HCT116 (cell line): Measurements from ENCODE around the gene USP47. TPM values are rescaled to one million over a fixed set of nuclear protein-coding genes. Genes with fewer than 3 reads are reported as not detected.

Experiments
- ATAC-seq: fragments of 200-7000 bp; cut with Tn5 transposase; 2 replicates; pipeline ENCODE4 v1.9.1; 2020; ENCODE audit warnings: mild to moderate bottlenecking, moderate library complexity
- BruUV-seq: library from RNA; stranded (reverse); fragments of 400-500 nt; replicated peaks from 2 replicates; lab custom pipeline; 2021; lab: Mats Ljungman, UMichigan
- CTCF ChIA-PET: fragments of 300-600 bp; sonication (Branson Sonifier 250); formaldehyde crosslinking; loops from one replicate; lab custom pipeline; 2021; ENCODE audit warnings: antibody characterized with exemption; lab: Charles Lee
- POLR2A ChIA-PET: fragments of 300-600, 350-600 bp; sonication (Branson Sonifier 250); formaldehyde crosslinking; loops from one replicate; lab custom pipeline; 2021; ENCODE audit warnings: antibody characterized with exemption; lab: Charles Lee
- RAD21 ChIA-PET, 2 experiments: fragments of 300-600 bp; sonication (Branson Sonifier 250); formaldehyde crosslinking; loops; one replicate each; lab custom pipeline; 2023; ENCODE audit warnings: low total read pairs in 2 of 2; ENCODE audit not compliant: uncharacterized antibody in 2 of 2, unreplicated experiment in 2 of 2, low non-redundant PET in 1 of 2; lab: Charles Lee
- DNase-seq: peaks from one replicate; pipeline ENCODE4 v3.0.0-alpha.2; 2010; ENCODE audit warnings: low read depth, low spot score
- H2AFZ ChIP-seq: fragments of 200-600 bp; shearing (Covaris generic), sonication (generic); 2 replicates; pipeline ENCODE4 v1.6.1; 2017; ENCODE audit warnings: low read depth, mixed run types, mixed read lengths, antibody characterized with exemption, low read length; ENCODE audit not compliant: poor library complexity, severe bottlenecking
- H3K27ac ChIP-seq: 2 replicates; pipeline ENCODE4 v1.5.1; 2012; ENCODE audit warnings: low read depth, low read length
- H3K27me3 ChIP-seq: fragments of 200-600 bp; sonication (generic); 2 replicates; pipeline ENCODE4 v1.6.1; 2016; ENCODE audit warnings: mixed run types, low read length, mixed read lengths; ENCODE audit not compliant: insufficient read depth
- H3K36me3 ChIP-seq, 2 experiments: fragments of 200-500 bp in 1 of 2; fragments of 200-600 bp in 1 of 2; sonication (Bioruptor generic) in 1 of 2; sonication (generic) in 1 of 2; 2 replicates each; pipeline versions ENCODE4 v1.5.1 to v1.6.1; 2014 to 2016; ENCODE audit warnings: low read length in 2 of 2, inconsistent platforms in 1 of 2, mixed read lengths in 1 of 2, mixed run types in 1 of 2; ENCODE audit not compliant: insufficient read depth in 2 of 2, control insufficient read depth in 1 of 2
- H3K4me1 ChIP-seq, 2 experiments: fragments of 200-600 bp in 1 of 2; sonication (generic) in 1 of 2; 2 replicates each; pipeline versions ENCODE4 v1.5.1 to v1.6.1; 2012 to 2017; ENCODE audit warnings: low read length in 2 of 2, inconsistent platforms in 1 of 2, mild to moderate bottlenecking in 1 of 2, mixed read lengths in 1 of 2, mixed run types in 1 of 2, moderate library complexity in 1 of 2; ENCODE audit not compliant: insufficient read depth in 2 of 2, control insufficient read depth in 1 of 2
- H3K4me2 ChIP-seq: fragments of 200-600 bp; sonication (generic); 2 replicates; pipeline ENCODE4 v1.6.1; 2017; ENCODE audit warnings: mixed run types, low read length, mixed read lengths
- H3K4me3 ChIP-seq, 2 experiments: fragments of 200-600 bp in 1 of 2; sonication (generic) in 1 of 2; replicated peaks in 1 of 2; 2 replicates each; pipeline ENCODE4 v1.5.1; 2011 to 2016; ENCODE audit warnings: low read length in 2 of 2, control low read depth in 1 of 2, low read depth in 1 of 2, mild to moderate bottlenecking in 1 of 2, mixed read lengths in 1 of 2, mixed run types in 1 of 2
- H3K79me2 ChIP-seq: fragments of 200-600 bp; sonication (generic); 2 replicates; pipeline ENCODE4 v1.6.1; 2017; ENCODE audit warnings: mild to moderate bottlenecking, mixed run types, low read length, moderate library complexity, mixed read lengths; ENCODE audit not compliant: insufficient read depth
- H3K9ac ChIP-seq: fragments of 200-600 bp; sonication (generic); 2 replicates; pipeline ENCODE4 v1.6.1; 2016; ENCODE audit warnings: low read length, mixed read lengths
- H3K9me2 ChIP-seq: fragments of 200-600 bp; sonication (generic), shearing (Covaris generic); 2 replicates; pipeline ENCODE4 v1.6.1; 2017; ENCODE audit warnings: mixed run types, mild to moderate bottlenecking, moderate library complexity; ENCODE audit not compliant: insufficient read depth
- H3K9me3 ChIP-seq, 2 experiments: fragments of 200-500 bp in 1 of 2; fragments of 200-600 bp in 1 of 2; sonication (Bioruptor generic) in 1 of 2; sonication (generic) in 1 of 2; 2 replicates each; pipeline ENCODE4 v1.6.1; 2014 to 2017; ENCODE audit warnings: low read length in 2 of 2, mixed read lengths in 2 of 2, inconsistent platforms in 1 of 2, low read depth in 1 of 2, mild to moderate bottlenecking in 1 of 2, mixed run types in 1 of 2, moderate library complexity in 1 of 2; ENCODE audit not compliant: control insufficient read depth in 1 of 2, insufficient read depth in 1 of 2
- H4K20me1 ChIP-seq: fragments of 200-600 bp; sonication (generic), shearing (Covaris generic); 2 replicates; pipeline ENCODE4 v1.6.1; 2017; ENCODE audit warnings: mixed run types, mild to moderate bottlenecking, moderate library complexity; ENCODE audit not compliant: insufficient read depth
- CTCF ChIP-seq, 3 experiments: fragments of 200-600 bp in 1 of 3; sonication (generic) in 1 of 3; IDR thresholded peaks in 2 of 3; conservative IDR thresholded peaks in 1 of 3; 2 replicates each; pipeline ENCODE4 v1.5.1; 2012 to 2017; ENCODE audit warnings: low read depth in 2 of 3, low read length in 2 of 3, antibody characterized with exemption in 1 of 3, borderline replicate concordance in 1 of 3, control low read depth in 1 of 3, mild to moderate bottlenecking in 1 of 3, mixed read lengths in 1 of 3, mixed run types in 1 of 3, moderate library complexity in 1 of 3; ENCODE audit not compliant: insufficient read depth in 1 of 3
- YY1 ChIP-seq: IDR thresholded peaks from 2 replicates; pipeline ENCODE4 v1.6.1; 2011; ENCODE audit warnings: low read length, low read depth, moderate library complexity, mild to moderate bottlenecking; ENCODE audit not compliant: insufficient replicate concordance; ENCODE audit errors: extremely low read depth
- ZBTB33 ChIP-seq: IDR thresholded peaks from 2 replicates; pipeline ENCODE4 v1.6.1; 2011; ENCODE audit warnings: mild to moderate bottlenecking, low read length, moderate library complexity; ENCODE audit not compliant: insufficient replicate concordance; ENCODE audit errors: extremely low read depth
- intact Hi-C: fragments of 100-400 bp; cut with micrococcal nuclease; formaldehyde crosslinking; loops from 2 replicates; pipeline ENCODE4 v1.10.0; 2022
- total RNA-seq: library from RNA; stranded (reverse); gene quantifications from one replicate; pipeline ENCODE4 v1.2.1, GENCODE V29; 2021; ENCODE audit not compliant: unreplicated experiment
- TF ChIP-seq, protein P1 (sequence below): IDR thresholded peaks from 2 replicates; pipeline ENCODE4 v1.6.1; 2012

USP47 gene
- total RNA-seq, 1 experiment from 2014 or later: 18.9 TPM

DNA sequence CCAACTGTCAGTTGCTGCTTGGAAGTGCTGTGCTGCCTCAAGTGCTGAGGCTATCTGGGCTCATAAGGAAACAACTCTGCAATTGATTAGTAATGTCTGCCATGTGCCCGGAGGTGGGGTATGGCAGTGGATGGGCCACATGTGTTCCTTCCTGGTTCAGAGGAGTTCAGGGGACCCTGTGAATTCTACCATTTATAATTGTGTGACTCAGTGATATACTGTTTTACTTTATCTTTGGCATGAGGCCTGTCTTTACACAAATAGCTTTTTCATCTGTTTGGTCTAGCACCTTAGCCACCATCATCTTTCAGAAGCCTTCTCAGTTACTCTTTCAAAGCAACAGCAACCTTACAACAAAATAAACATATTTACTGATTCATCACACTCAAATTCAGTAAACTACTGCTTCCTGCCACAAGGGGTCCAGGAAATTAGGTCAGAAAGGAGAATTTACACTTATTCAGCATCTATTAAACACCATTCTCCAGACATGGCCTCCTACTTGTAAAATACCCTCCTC is 145.8 kb downstream of the USP47 start:
- Histone ChIP-seq H3K9me2 (no peaks in the 10 kb centered on the region), H3K36me3 (no peaks in the 10 kb centered on the region), H3K9ac (no peak overlapping the region), H3K4me2 (no peak overlapping the region), H2AFZ (peak overlapping the region; percentile 63), H3K27me3 (no peaks in the 10 kb centered on the region), H3K27ac (no peak overlapping the region), H3K9me3 (no peaks in the 10 kb centered on the region), H3K4me3 (no peak overlapping the region), H3K79me2 (no peaks in the 10 kb centered on the region), H4K20me1 (no peaks in the 10 kb centered on the region), H3K4me1 (peaks cover 4 to 26% of the 10 kb centered on the region in 2 experiments)
- POLR2A ChIA-PET: no interaction called here
- no TSS peak for BruUV-seq
- intact Hi-C loops: loop anchor here (5.0 kb wide), 1 partner anchor 55 kb away; no protein-coding TSS in a partner anchor
- TF ChIP-seq YY1 (no peak), ZBTB33 (no peak), CTCF (IDR thresholded peaks at IDR 0.05 in 2 of 3, conservative IDR thresholded peaks at IDR 0.05 in 1 of 3; ENCODE audit: borderline replicate concordance in 1 of 3, insufficient read depth in 1 of 3, low read depth in 2 of 3, low read length in 2 of 3) (peak in 2 of 3 experiments; percentile 41 to 59; a peak in 4 of 6 replicates)
- TF ChIP-seq, protein P1, sequence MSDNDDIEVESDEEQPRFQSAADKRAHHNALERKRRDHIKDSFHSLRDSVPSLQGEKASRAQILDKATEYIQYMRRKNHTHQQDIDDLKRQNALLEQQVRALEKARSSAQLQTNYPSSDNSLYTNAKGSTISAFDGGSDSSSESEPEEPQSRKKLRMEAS: peak; percentile 77
- ATAC-seq (peak; percentile 47; the same call in 1 of the 2 replicates), DNase-seq (no peak)
- RAD21 ChIA-PET: no interaction called here
- CTCF ChIA-PET: interaction anchor here (1.8 kb wide), 1 partner anchor 21 kb away, joined by 4 read pairs; no protein-coding TSS in a partner anchor
